ENCODE data around the gene UNG. TPM values are rescaled to one million over a fixed set of nuclear protein-coding genes. Genes with fewer than 3 reads are reported as not detected.

Gene UNG
- total RNA-seq, 1 donor from 2014 or later, result 13.3 TPM

DNA sequence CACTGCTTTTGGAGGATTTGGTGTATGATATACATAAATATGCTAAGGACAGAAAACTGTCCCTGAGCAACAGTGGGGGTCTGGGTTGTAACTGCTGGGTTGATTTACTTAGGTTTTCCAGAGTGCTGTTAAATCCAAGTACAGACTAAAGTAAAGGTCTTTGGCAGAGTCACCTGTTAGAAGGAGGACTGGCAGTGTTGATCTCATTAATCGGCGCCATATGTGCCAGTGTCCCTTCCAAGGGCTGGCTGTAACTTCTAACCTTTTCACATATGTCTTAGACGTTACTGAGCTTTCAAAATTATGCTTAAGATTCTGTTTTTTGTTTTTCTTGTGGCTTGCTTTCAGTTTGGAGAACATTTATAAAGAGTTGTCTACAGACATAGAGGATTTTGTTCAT is 5.1 kb downstream of the UNG start:
- intact Hi-C loops (cut with micrococcal nuclease), result no loop called here
- no peaks in the 10 kb centered on the region for H3K9me3 Mint-ChIP-seq
- H3K4me3 Mint-ChIP-seq, result no peak overlapping the region
- no peaks in the 10 kb centered on the region for H3K27me3 Mint-ChIP-seq
- H3K4me1 Mint-ChIP-seq, result peaks cover 18% of the 10 kb centered on the region
- ATAC-seq (ENCODE audit: low read depth) (no peak), DNase-seq (no peak)
- TF ChIP-seq, protein P1, sequence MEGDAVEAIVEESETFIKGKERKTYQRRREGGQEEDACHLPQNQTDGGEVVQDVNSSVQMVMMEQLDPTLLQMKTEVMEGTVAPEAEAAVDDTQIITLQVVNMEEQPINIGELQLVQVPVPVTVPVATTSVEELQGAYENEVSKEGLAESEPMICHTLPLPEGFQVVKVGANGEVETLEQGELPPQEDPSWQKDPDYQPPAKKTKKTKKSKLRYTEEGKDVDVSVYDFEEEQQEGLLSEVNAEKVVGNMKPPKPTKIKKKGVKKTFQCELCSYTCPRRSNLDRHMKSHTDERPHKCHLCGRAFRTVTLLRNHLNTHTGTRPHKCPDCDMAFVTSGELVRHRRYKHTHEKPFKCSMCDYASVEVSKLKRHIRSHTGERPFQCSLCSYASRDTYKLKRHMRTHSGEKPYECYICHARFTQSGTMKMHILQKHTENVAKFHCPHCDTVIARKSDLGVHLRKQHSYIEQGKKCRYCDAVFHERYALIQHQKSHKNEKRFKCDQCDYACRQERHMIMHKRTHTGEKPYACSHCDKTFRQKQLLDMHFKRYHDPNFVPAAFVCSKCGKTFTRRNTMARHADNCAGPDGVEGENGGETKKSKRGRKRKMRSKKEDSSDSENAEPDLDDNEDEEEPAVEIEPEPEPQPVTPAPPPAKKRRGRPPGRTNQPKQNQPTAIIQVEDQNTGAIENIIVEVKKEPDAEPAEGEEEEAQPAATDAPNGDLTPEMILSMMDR (IDR thresholded peaks at IDR 0.05), result no peak
- peaks cover 43% of the 10 kb centered on the region for H3K36me3 Mint-ChIP-seq (ENCODE audit: low read depth)
- ChIA-PET POLR2A (no interaction called here), CTCF (interaction anchor here (2.0 kb wide), 1 partner anchor 10 kb away, joined by 8 read pairs; no protein-coding TSS in a partner anchor)
- no peak overlapping the region for H3K27ac Mint-ChIP-seq

DNA sequence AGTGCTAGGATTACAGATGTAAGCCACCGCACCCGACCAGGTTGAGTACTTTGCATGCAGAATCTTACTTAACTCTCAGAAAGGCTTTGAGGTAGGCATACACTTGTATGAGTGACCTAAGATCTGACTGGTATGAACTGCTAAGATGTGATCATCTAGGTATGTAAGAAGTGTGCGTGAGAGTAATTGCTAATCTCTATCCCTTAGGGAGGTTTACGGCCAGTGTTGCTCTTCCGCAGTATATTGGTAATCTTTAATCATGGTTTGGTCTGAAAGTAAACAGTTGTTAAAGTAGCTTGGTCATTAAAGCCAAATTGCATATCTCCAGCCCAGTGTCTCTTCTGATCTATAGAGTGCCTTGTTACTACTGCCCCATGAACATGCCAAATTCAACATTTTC is 7.8 kb downstream of the UNG start:
- intact Hi-C loops (cut with micrococcal nuclease), result no loop called here
- TF ChIP-seq, protein P1 (IDR thresholded peaks at IDR 0.05), result no peak
- DNase-seq (no peak), ATAC-seq (ENCODE audit: low read depth) (no peak)
- Mint-ChIP-seq H3K4me3 (no peak overlapping the region), H3K27ac (no peak overlapping the region), H3K4me1 (no peaks in the 10 kb centered on the region), H3K9me3 (no peaks in the 10 kb centered on the region), H3K36me3 (ENCODE audit: low read depth) (peaks cover 58% of the 10 kb centered on the region), H3K27me3 (no peaks in the 10 kb centered on the region)
- ChIA-PET POLR2A (no interaction called here), CTCF (no interaction called here)

DNA sequence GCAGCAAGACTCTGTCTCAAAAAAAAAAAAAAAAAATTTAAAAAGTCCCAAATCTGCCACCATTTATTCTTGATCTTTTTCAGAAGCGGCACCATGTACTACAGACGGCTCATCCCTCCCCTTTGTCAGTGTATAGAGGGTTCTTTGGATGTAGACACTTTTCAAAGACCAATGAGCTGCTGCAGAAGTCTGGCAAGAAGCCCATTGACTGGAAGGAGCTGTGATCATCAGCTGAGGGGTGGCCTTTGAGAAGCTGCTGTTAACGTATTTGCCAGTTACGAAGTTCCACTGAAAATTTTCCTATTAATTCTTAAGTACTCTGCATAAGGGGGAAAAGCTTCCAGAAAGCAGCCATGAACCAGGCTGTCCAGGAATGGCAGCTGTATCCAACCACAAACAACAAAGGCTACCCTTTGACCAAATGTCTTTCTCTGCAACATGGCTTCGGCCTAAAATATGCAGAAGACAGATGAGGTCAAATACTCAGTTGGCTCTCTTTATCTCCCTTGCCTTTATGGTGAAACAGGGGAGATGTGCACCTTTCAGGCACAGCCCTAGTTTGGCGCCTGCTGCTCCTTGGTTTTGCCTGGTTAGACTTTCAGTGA is 12.5 kb downstream of the UNG start:
- Mint-ChIP-seq H3K36me3 (ENCODE audit: low read depth) (peaks cover 31% of the 10 kb centered on the region), H3K4me1 (peaks cover 5% of the 10 kb centered on the region), H3K9me3 (no peaks in the 10 kb centered on the region), H3K27ac (no peak overlapping the region), H3K4me3 (no peak overlapping the region), H3K27me3 (no peaks in the 10 kb centered on the region)
- ChIA-PET CTCF (interaction anchor here (0.6 to 0.7 kb wide), 2 partner anchors 23 to 1340 kb away, joined by 3 to 5 read pairs; no protein-coding TSS in a partner anchor), POLR2A (no interaction called here)
- no peak for DNase-seq
- ATAC-seq (ENCODE audit: low read depth), result no peak
- intact Hi-C loops (cut with micrococcal nuclease), result loop anchor here (2.0 kb wide), 1 partner anchor 283 kb away; no protein-coding TSS in a partner anchor
- TF ChIP-seq, protein P1 (IDR thresholded peaks at IDR 0.05), result no peak

DNA sequence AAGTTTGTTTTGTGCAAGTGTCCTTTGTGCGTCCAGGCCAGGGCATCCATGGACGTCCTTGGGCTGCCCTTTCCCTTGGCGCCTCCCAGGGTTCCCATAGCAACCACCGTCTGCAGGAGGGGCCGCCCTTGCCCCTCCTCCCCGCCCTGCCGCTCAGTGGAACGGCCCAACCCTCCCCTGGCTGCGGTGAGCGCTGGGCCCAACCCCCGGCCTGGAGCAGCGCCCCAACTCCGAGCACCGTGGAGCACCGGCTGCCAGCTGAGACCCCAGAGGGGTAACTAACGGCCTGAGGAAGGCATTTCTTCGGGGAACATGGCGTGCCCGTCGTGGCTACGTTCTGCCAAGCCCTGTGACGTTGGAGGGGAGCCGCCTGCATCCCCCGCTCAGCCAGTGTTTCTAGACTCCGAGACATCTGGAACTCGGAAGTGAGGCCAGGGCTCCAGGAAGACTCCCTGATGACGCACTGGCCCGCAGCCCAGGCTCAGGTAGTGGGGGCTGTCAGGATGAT is 13.6 kb downstream of the UNG start:
- ATAC-seq (ENCODE audit: low read depth) (peak; percentile 86), DNase-seq (peak; percentile 31)
- ChIA-PET POLR2A (no interaction called here), CTCF (interaction anchor here (1.1 to 2.6 kb wide), 6 partner anchors 12 to 283 kb away, joined by 3 to 19 read pairs (median 9); no protein-coding TSS in a partner anchor)
- TF ChIP-seq, protein P1 (IDR thresholded peaks at IDR 0.05), result no peak
- intact Hi-C loops (cut with micrococcal nuclease), result loop anchor here (2.0 kb wide), 1 partner anchor 282 kb away; no protein-coding TSS in a partner anchor
- Mint-ChIP-seq H3K4me3 (peak overlapping the region; percentile 77), H3K36me3 (ENCODE audit: low read depth) (peaks cover 21% of the 10 kb centered on the region), H3K27ac (no peak overlapping the region), H3K27me3 (no peaks in the 10 kb centered on the region), H3K4me1 (peaks cover 6% of the 10 kb centered on the region), H3K9me3 (no peaks in the 10 kb centered on the region)

DNA sequence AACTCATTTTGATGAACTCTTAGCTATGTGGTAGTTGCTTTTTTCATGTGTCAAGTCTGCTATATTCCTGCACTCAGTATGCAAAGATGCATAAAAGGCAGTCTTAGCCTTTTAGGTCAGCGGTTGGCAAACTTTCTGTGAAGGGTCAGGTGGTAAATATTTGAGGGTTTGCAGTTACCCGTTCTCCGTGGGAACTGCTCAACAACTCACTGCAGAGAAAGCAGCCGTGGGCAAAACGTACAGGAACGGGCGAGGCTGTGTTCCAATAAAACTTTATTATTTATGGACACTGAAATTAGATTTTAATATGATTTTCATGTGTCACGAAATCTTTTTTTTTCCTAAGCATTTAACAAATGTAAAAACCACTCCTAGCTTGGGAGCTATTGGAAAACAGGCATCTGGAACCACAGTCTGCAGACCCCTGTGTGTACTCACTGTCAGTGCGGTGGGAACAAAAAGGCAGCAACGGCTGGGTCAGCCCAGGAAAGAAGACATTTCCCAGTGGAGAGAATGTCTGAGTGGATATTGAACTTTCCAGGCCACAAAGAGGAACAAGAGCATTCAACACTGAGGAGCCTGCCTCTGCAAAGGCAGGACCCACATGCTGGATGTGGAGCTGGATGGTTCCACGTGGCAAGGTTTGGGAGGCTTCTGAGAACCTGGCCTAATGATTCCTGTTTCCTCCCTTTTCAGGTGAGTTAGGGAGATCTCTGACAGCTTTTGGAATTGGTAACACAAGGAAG is 15.5 kb downstream of the UNG start:
- Mint-ChIP-seq H3K4me1 (peaks cover 6% of the 10 kb centered on the region), H3K4me3 (no peak overlapping the region), H3K27me3 (no peaks in the 10 kb centered on the region), H3K36me3 (ENCODE audit: low read depth) (peaks cover 11% of the 10 kb centered on the region), H3K27ac (no peak overlapping the region), H3K9me3 (no peaks in the 10 kb centered on the region)
- DNase-seq (no peak), ATAC-seq (ENCODE audit: low read depth) (no peak)
- CTCF ChIA-PET, result interaction anchor here (0.6 to 2.6 kb wide), 8 partner anchors 8 to 281 kb away, joined by 3 to 19 read pairs (median 6); no protein-coding TSS in a partner anchor
- POLR2A ChIA-PET, result interaction anchor here (0.6 kb wide), 1 partner anchor 62 kb away, joined by 4 read pairs; no protein-coding TSS in a partner anchor
- intact Hi-C loops (cut with micrococcal nuclease), result loop anchor here (2.0 kb wide), 1 partner anchor 42 kb away; no protein-coding TSS in a partner anchor
- TF ChIP-seq, protein P1 (IDR thresholded peaks at IDR 0.05), result no peak

All from activated B cell treated with CpG ODN at 0.5 μM for 24 hours (primary cell).